22Rv1 (cell line): ENCODE results near the gene PCDH9.

Source experiments
- ZFX ChIP-seq: fragments of 450-650 bp; IDR thresholded peaks from 2 replicates; pipeline ENCODE4 v1.6.1; 2017; ENCODE audit warnings: antibody characterized with exemption, borderline replicate concordance
- TF ChIP-seq, protein P1 (sequence below): fragments of 450-650 bp; IDR thresholded peaks from 2 replicates; pipeline ENCODE4 v1.5.1; 2017; ENCODE audit warnings: mild to moderate bottlenecking

DNA sequence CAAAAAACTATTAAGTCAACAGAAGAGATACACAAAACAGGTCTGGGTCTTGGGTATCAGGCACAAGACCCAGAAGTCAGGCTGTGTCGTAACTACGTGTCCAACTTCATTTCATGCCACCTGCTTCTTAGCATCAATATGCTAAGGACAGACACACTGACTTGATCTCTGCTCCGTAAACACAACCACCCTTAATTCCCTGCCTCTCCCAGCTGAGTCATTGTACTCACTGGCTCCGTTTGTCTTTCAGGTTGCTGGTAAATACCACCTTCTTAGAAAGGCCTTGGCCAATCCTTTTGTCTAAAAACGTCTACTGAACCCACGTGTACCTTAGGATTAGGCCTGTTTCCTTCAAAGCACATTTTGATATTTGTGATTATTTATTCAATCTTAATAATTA, 726.2 kb downstream of the PCDH9 start:
- TF ChIP-seq, protein P1, sequence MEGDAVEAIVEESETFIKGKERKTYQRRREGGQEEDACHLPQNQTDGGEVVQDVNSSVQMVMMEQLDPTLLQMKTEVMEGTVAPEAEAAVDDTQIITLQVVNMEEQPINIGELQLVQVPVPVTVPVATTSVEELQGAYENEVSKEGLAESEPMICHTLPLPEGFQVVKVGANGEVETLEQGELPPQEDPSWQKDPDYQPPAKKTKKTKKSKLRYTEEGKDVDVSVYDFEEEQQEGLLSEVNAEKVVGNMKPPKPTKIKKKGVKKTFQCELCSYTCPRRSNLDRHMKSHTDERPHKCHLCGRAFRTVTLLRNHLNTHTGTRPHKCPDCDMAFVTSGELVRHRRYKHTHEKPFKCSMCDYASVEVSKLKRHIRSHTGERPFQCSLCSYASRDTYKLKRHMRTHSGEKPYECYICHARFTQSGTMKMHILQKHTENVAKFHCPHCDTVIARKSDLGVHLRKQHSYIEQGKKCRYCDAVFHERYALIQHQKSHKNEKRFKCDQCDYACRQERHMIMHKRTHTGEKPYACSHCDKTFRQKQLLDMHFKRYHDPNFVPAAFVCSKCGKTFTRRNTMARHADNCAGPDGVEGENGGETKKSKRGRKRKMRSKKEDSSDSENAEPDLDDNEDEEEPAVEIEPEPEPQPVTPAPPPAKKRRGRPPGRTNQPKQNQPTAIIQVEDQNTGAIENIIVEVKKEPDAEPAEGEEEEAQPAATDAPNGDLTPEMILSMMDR, result no peak
- no peak for TF ChIP-seq ZFX
